Measurements from ENCODE around the gene ANAPC2.

ANAPC2 gene

GRCh38 chr9:137214620-137215019 lies 26.3 kb upstream of the ANAPC2 start:
- Histone ChIP-seq H3K4me1 (peaks cover 13% of the 10 kb centered on the region), H3K27me3 (no peaks in the 10 kb centered on the region), H3K9me3 (no peaks in the 10 kb centered on the region), H3K4me3 (ENCODE audit: low read depth, low read length) (no peak overlapping the region), H3K36me3 (no peaks in the 10 kb centered on the region)
- TF ChIP-seq CTCF (IDR thresholded peaks at IDR 0.05; ENCODE audit: low read depth, low read length) = no peak
- DNase-seq = no peak

- peak; percentile 43 for TF ChIP-seq CTCF (IDR thresholded peaks at IDR 0.05; ENCODE audit: low read depth, low read length)
- H3K27me3 ChIP-seq = no peaks in the 10 kb centered on the region
- no peaks in the 10 kb centered on the region for H3K9me3 ChIP-seq
- no peak for DNase-seq
- H3K4me3 ChIP-seq (ENCODE audit: low read depth, low read length) = no peak overlapping the region
- no peaks in the 10 kb centered on the region for H3K36me3 ChIP-seq
- peaks cover 10% of the 10 kb centered on the region for H3K4me1 ChIP-seq
Observed at GRCh38 chr9:137213160-137214060, 25.1 kb upstream of the ANAPC2 start.

GRCh38 chr9:137212520-137212919 lies 24.2 kb upstream of the ANAPC2 start:
- H3K9me3 ChIP-seq = no peaks in the 10 kb centered on the region
- H3K4me1 ChIP-seq = peaks cover 1% of the 10 kb centered on the region

GRCh38 chr9:137211532-137211931 lies 23.2 kb upstream of the ANAPC2 start:
- DNase-seq = no peak
- no peaks in the 10 kb centered on the region; the same call in 1 of the 2 replicates for H3K4me1 ChIP-seq
- H3K9me3 ChIP-seq = no peaks in the 10 kb centered on the region
- H3K4me3 ChIP-seq (ENCODE audit: low read depth, low read length) = no peak overlapping the region
- no peaks in the 10 kb centered on the region for H3K36me3 ChIP-seq
- TF ChIP-seq CTCF (IDR thresholded peaks at IDR 0.05; ENCODE audit: low read depth, low read length) = no peak
- no peaks in the 10 kb centered on the region for H3K27me3 ChIP-seq

More at GRCh38 chr9:137212520-137212919, 24.2 kb upstream of the ANAPC2 start:
- H3K4me3 ChIP-seq (ENCODE audit: low read depth, low read length) = no peak overlapping the region
- peak; percentile 28 for TF ChIP-seq CTCF (IDR thresholded peaks at IDR 0.05; ENCODE audit: low read depth, low read length)
- no peaks in the 10 kb centered on the region for H3K36me3 ChIP-seq
- DNase-seq = no peak
- no peaks in the 10 kb centered on the region for H3K27me3 ChIP-seq

GRCh38 chr9:137206602-137207001 lies 18.2 kb upstream of the ANAPC2 start:
- H3K4me1 ChIP-seq = peaks cover 4% of the 10 kb centered on the region
- H3K27me3 ChIP-seq = no peaks in the 10 kb centered on the region
- no peaks in the 10 kb centered on the region for H3K9me3 ChIP-seq
- TF ChIP-seq CTCF (IDR thresholded peaks at IDR 0.05; ENCODE audit: low read depth, low read length) = no peak
- H3K4me3 ChIP-seq (ENCODE audit: low read depth, low read length) = peak overlapping the region; percentile 98
- no peaks in the 10 kb centered on the region for H3K36me3 ChIP-seq
- no peak for DNase-seq
